NT2/D1 (cell line): ENCODE results near the gene ACVR1B.

Experiments used
- DNase-seq: peaks from one replicate; pipeline ENCODE4 v3.0.0-alpha.2; 2011; ENCODE audit warnings: low read depth, low spot score
- H3K27me3 ChIP-seq: 2 replicates; pipeline ENCODE4 v1.6.0; 2011; ENCODE audit warnings: mild to moderate bottlenecking; ENCODE audit not compliant: insufficient read length, insufficient read depth
- H3K36me3 ChIP-seq: 2 replicates; pipeline ENCODE4 v1.6.1; 2011; ENCODE audit warnings: mild to moderate bottlenecking, low read length, mixed read lengths; ENCODE audit not compliant: insufficient read depth, insufficient read length
- H3K4me1 ChIP-seq: 2 replicates; pipeline ENCODE4 v1.5.1; 2011; ENCODE audit not compliant: insufficient read depth, insufficient read length
- H3K4me3 ChIP-seq: 2 replicates; pipeline ENCODE4 v1.5.1; 2011; ENCODE audit warnings: low read depth; ENCODE audit not compliant: insufficient read length
- H3K9ac ChIP-seq: 2 replicates; pipeline ENCODE4 v1.6.0; 2011; ENCODE audit warnings: low read depth; ENCODE audit not compliant: insufficient read length
- H3K9me3 ChIP-seq: 2 replicates; pipeline ENCODE4 v1.5.1; 2011; ENCODE audit warnings: mild to moderate bottlenecking, low read length; ENCODE audit not compliant: insufficient read depth
- SUZ12 ChIP-seq: IDR thresholded peaks from 2 replicates; pipeline ENCODE4 v1.6.1; 2011; ENCODE audit not compliant: insufficient read length, insufficient read depth; ENCODE audit errors: extremely low read depth
- YY1 ChIP-seq: IDR thresholded peaks from 2 replicates; pipeline ENCODE4 v1.6.1; 2011; ENCODE audit not compliant: insufficient read length, insufficient read depth
- ZNF274 ChIP-seq: IDR thresholded peaks from 2 replicates; pipeline ENCODE4 v1.6.1; 2011; ENCODE audit warnings: mild to moderate bottlenecking, low read depth, low read length

The ACVR1B gene

DNA sequence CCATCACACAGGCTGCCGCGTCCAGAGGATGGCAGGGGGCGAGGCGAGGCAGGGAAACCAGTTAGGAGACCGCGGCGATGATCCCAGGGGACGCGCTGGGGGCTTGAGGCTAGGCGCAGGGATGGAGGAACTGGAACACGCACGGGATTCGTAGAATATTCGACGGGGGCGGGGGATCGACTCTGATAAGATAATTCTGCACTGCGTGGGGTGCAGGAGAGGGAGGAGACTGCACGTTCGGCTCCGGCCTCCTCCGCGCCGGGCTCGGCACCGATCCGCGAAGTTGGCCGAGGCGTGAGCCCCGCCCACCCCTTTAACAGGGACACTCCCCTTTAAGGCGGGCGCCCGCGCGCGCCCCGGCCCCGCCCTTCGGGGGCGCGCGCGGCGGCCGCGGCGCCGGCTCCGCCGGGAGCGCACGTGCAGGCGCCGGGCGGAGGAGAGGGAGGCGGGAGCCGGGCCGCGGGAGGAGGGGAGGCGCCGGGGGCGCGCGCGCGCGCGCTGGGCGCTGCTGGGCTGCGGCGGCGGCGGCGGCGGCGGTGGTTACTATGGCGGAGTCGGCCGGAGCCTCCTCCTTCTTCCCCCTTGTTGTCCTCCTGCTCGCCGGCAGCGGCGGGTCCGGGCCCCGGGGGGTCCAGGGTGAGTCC is at the start of gene ACVR1B:
TSS of gene ACVR1B (plus strand) at position 501 of the 644 bp plus-strand sequence. CDS start at position 546, 45 bp downstream.
- no peak for TF ChIP-seq YY1

GRCh38 chr12:51901881-51902280 is 49.6 kb upstream of the ACVR1B start:
- H3K9me3 ChIP-seq: no peaks in the 10 kb centered on the region
- H3K36me3 ChIP-seq: no peaks in the 10 kb centered on the region
- H3K9ac ChIP-seq: no peak overlapping the region
- no peak for DNase-seq
- H3K4me1 ChIP-seq: peaks cover 3% of the 10 kb centered on the region
- no peaks in the 10 kb centered on the region for H3K27me3 ChIP-seq
- TF ChIP-seq YY1 (no peak), ZNF274 (no peak), SUZ12 (no peak)
- H3K4me3 ChIP-seq: no peak overlapping the region

More for the DNA sequence above, at the start of gene ACVR1B:
- Histone ChIP-seq H3K27me3 (peaks cover 38% of the 10 kb centered on the region), H3K9ac (peak within 1 kb of the TSS; percentile 90), H3K9me3 (no peaks in the 10 kb centered on the region), H3K4me3 (peak within 1 kb of the TSS; percentile 92), H3K4me1 (no peaks in the 10 kb centered on the region), H3K36me3 (peaks cover 3% of the 10 kb centered on the region)
- peak; percentile 77 for DNase-seq

DNA sequence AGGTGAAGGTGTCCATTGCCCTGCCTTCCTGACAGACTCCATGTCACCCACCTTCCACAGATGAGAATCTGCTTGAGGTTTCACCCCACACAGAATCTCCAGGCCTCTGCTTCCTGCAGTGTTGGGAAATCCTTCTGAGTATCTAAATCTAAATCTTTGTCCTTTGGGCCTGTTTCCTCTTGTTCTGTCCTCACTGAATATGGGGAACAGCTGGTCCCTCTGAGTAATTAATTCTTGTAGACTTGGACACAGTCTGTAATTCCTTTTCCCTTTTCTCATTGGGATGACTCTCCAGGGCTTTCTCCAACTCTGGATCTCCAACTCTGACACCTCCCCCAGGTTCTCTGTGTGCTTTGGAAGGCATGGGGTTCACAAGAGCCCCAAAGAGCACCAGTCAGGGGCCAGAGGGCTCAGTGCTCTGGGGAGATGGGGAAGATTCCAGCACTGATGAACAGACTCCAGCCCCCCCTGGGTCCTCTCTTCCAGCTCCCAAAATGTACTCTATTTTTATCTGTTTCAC is 46.5 kb upstream of the ACVR1B start:
- no peak overlapping the region for H3K9ac ChIP-seq
- H3K36me3 ChIP-seq: no peaks in the 10 kb centered on the region
- peaks cover 15% of the 10 kb centered on the region for H3K27me3 ChIP-seq
- TF ChIP-seq ZNF274: no peak
- TF ChIP-seq SUZ12: no peak
- no peak for TF ChIP-seq YY1
- peaks cover 3% of the 10 kb centered on the region for H3K4me1 ChIP-seq
- DNase-seq: no peak
- H3K4me3 ChIP-seq: no peak overlapping the region
- H3K9me3 ChIP-seq: no peaks in the 10 kb centered on the region

GRCh38 chr12:51905471-51906429 is 45.7 kb upstream of the ACVR1B start:
- H3K27me3 ChIP-seq: peaks cover 16% of the 10 kb centered on the region
- no peak overlapping the region for H3K4me3 ChIP-seq
- TF ChIP-seq ZNF274 (no peak), YY1 (no peak), SUZ12 (no peak)
- peaks cover 8% of the 10 kb centered on the region for H3K4me1 ChIP-seq
- H3K36me3 ChIP-seq: no peaks in the 10 kb centered on the region
- no peak overlapping the region for H3K9ac ChIP-seq
- DNase-seq: no peak
- H3K9me3 ChIP-seq: no peaks in the 10 kb centered on the region

- Histone ChIP-seq H3K4me3 (no peak overlapping the region), H3K9ac (no peak overlapping the region), H3K9me3 (no peaks in the 10 kb centered on the region), H3K4me1 (peaks cover 11% of the 10 kb centered on the region), H3K36me3 (no peaks in the 10 kb centered on the region), H3K27me3 (peaks cover 16% of the 10 kb centered on the region)
- no peak for DNase-seq
- TF ChIP-seq SUZ12 (no peak), YY1 (no peak), ZNF274 (no peak)
These were observed 44.9 kb upstream of the ACVR1B start for GRCh38 chr12:51906430-51907082.

DNA sequence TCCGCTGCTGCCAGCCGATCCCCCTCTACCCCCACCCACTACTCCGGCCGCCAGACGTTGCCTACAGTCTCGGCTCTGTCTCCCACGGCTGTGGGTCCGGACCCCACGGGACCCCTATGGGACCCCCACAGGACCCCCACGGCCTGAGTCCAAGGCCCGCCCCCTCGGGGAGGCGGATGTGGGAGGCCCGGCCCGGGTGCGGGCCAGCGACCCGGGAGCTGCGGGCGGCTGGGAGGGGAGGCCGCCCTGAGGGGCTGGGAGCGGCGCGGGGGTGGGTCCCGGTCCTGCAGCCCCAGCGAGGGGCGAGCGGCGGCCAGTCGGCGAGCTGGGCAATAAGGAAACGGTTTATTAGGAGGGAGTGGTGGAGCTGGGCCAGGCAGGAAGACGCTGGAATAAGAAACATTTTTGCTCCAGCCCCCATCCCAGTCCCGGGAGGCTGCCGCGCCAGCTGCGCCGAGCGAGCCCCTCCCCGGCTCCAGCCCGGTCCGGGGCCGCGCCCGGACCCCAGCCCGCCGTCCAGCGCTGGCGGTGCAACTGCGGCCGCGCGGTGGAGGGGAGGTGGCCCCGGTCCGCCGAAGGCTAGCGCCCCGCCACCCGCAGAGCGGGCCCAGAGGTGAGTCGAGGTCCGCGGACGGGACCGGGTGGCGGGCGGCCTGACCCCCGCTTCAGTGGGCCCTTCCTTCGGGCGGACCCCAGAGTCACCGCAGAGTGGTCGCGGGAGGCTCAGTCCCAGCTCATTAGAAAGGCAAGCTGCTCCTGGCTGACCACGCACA is 44.2 kb upstream of the ACVR1B start, which contains the start of gene ACVRL1:
TSS of gene ACVRL1 (plus strand) at position 422 of the 773 bp plus-strand sequence. CDS start 4,971 bp downstream, outside the sequence.
- Histone ChIP-seq H3K9ac (peak within 1 kb of the TSS; percentile 23), H3K9me3 (no peaks in the 10 kb centered on the region), H3K4me1 (peaks cover 16% of the 10 kb centered on the region), H3K4me3 (no peak within 1 kb of the TSS), H3K27me3 (peaks cover 16% of the 10 kb centered on the region), H3K36me3 (no peaks in the 10 kb centered on the region)
- no peak for TF ChIP-seq SUZ12
- no peak for TF ChIP-seq YY1
- TF ChIP-seq ZNF274: no peak
- DNase-seq: no peak
